ENCODE results near the gene NT5C2. TPM values are rescaled to one million over a fixed set of nuclear protein-coding genes. Genes with fewer than 3 reads are reported as not detected.

Gene NT5C2
- total and polyA plus RNA-seq, 2 donors (not counting 3 experiments of a cell fraction or from before 2014, with no cell fraction given), result 47.2 to 69.9 TPM

DNA sequence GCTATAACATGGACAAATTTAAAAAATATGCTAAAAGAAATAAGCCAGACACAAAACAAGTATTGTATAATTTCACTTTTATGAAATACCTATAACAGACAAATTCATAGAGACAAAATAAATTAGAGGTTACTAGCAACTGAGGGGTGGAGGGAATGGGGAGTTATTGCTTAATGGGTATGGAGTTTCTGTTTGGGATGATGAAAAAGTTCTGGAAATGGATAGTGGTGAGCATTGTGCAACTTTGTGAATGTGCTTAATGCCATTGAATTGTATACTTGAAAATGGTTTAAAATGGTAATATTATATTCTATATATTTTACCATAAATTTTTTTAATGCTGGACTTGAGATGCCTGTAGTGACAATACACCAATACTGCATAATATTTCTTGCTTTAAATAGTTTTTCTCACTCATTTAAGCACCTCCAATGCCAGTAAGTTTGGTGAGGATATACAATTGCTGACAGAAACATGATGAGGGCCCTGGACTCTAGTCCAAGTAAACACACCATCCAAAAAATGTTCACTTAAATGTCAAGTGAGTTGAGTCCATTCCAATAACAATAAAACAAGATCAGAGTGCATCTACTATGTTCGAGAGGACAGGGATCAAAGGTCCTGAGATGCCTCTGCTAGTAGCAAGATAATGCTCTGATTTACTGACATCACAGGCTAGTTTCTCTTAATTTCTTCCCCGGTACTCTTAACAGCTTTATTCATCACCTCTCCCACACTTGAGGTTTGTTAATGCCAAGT is 71.9 kb downstream of the NT5C2 start:
- DNase-seq (ENCODE audit: low read depth, low spot score), result no peak
- POLR2A ChIA-PET, result no interaction called here

More for the DNA sequence above, 71.9 kb downstream of the NT5C2 start:
- H3K27ac ChIP-seq (ENCODE audit: insufficient read depth, low read depth, low read length), result no peak overlapping the region
- no peaks in the 10 kb centered on the region for H3K4me1 ChIP-seq (ENCODE audit: control insufficient read depth, extremely low read depth, insufficient read depth, low read length)
- H3K9me3 ChIP-seq (replicated peaks; ENCODE audit: control insufficient read depth, insufficient read depth, low read length), result no peaks in the 10 kb centered on the region
- peaks cover 3 to 6% of the 10 kb centered on the region in 2 experiments for H3K36me3 ChIP-seq (ENCODE audit: control insufficient read depth in 2 of 2, extremely low read depth in 1 of 2, insufficient read depth in 2 of 2, low read length in 2 of 2)
- dilution Hi-C loops (cut with MboI; ENCODE audit: extremely low pct_ligation_motif_present, low sequenced_read_pairs), result no loop called here
- peaks cover 3% of the 10 kb centered on the region for H3K79me2 ChIP-seq (ENCODE audit: control insufficient read depth, insufficient read depth, low read length)
- no peaks in the 10 kb centered on the region for H3K9me1 ChIP-seq (replicated peaks; ENCODE audit: control insufficient read depth, extremely low read depth, insufficient read depth, low read length)
- H3K27me3 ChIP-seq (ENCODE audit: control insufficient read depth in 2 of 2, insufficient read depth in 2 of 2, low read length in 2 of 2), result no peaks in the 10 kb centered on the region
- intact Hi-C loops (cut with micrococcal nuclease), result no loop called here
- CTCF ChIA-PET, result interaction anchor here (1.4 to 6.4 kb wide), 2 partner anchors 123 to 203 kb away, joined by 4 to 40 read pairs; partner anchors contain the start of gene CNNM2
- TF ChIP-seq JUN (IDR thresholded peaks at IDR 0.05; ENCODE audit: borderline replicate concordance, insufficient read depth, insufficient read length, low read depth) (no peak), POLR2A (IDR thresholded peaks at IDR 0.05; ENCODE audit: low read depth, low read length) (no peak), MAX (IDR thresholded peaks at IDR 0.05; ENCODE audit: insufficient read depth, insufficient read length) (no peak), EZH2 (IDR thresholded peaks at IDR 0.05; ENCODE audit: borderline replicate concordance, low read depth, low read length, severe bottlenecking) (no peak), POLR2AphosphoS5 (IDR thresholded peaks at IDR 0.05; ENCODE audit: insufficient read depth, low read depth, low read length) (no peak), GATA2 (IDR thresholded peaks at IDR 0.05; ENCODE audit: insufficient read depth, insufficient read length, low read depth, low read length) (no peak), MYC (IDR thresholded peaks at IDR 0.05; ENCODE audit: low read depth, low read length) (no peak), FOS (IDR thresholded peaks at IDR 0.05; ENCODE audit: borderline replicate concordance, insufficient read depth, low read length) (no peak)
- TF ChIP-seq, protein P1, sequence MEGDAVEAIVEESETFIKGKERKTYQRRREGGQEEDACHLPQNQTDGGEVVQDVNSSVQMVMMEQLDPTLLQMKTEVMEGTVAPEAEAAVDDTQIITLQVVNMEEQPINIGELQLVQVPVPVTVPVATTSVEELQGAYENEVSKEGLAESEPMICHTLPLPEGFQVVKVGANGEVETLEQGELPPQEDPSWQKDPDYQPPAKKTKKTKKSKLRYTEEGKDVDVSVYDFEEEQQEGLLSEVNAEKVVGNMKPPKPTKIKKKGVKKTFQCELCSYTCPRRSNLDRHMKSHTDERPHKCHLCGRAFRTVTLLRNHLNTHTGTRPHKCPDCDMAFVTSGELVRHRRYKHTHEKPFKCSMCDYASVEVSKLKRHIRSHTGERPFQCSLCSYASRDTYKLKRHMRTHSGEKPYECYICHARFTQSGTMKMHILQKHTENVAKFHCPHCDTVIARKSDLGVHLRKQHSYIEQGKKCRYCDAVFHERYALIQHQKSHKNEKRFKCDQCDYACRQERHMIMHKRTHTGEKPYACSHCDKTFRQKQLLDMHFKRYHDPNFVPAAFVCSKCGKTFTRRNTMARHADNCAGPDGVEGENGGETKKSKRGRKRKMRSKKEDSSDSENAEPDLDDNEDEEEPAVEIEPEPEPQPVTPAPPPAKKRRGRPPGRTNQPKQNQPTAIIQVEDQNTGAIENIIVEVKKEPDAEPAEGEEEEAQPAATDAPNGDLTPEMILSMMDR (IDR thresholded peaks at IDR 0.05; ENCODE audit: extremely low read depth in 1 of 2, insufficient read depth in 1 of 2, low read depth in 1 of 2, low read length in 2 of 2), result no peak
- H3K4me3 ChIP-seq (replicated peaks in 1 of 3; ENCODE audit: insufficient read depth in 1 of 3, low read depth in 1 of 3, low read length in 3 of 3), result no peak overlapping the region
- no peaks in the 10 kb centered on the region for H4K20me1 ChIP-seq (replicated peaks; ENCODE audit: control insufficient read depth, extremely low read depth, insufficient read depth, low read length)
- H3K4me2 ChIP-seq (ENCODE audit: insufficient read depth, low read length), result no peak overlapping the region
- no peak overlapping the region for H3K9ac ChIP-seq (replicated peaks; ENCODE audit: extremely low read depth, insufficient read depth, low read length)
- no peak overlapping the region for H2AFZ ChIP-seq (ENCODE audit: low read depth, low read length)
- no peak for FAIRE-seq
- no TSS peak for BruUV-seq (replicated peaks)

Data from endothelial cell of umbilical vein (primary cell).